22Rv1 (cell line): ENCODE results near the gene ABCF2.

Experiments
- H3K27ac ChIP-seq: fragments of 450-650 bp; 2 replicates; pipeline ENCODE4 v1.5.1; 2017
- ZFX ChIP-seq: fragments of 450-650 bp; IDR thresholded peaks from 2 replicates; pipeline ENCODE4 v1.6.1; 2017; ENCODE audit warnings: antibody characterized with exemption, borderline replicate concordance
- TF ChIP-seq, protein P1 (sequence below): fragments of 450-650 bp; IDR thresholded peaks from 2 replicates; pipeline ENCODE4 v1.5.1; 2017; ENCODE audit warnings: mild to moderate bottlenecking

The ABCF2 gene

GRCh38 chr7:151260471-151260870 lies 33.5 kb upstream of the ABCF2 start:
- no peak overlapping the region for H3K27ac ChIP-seq
- TF ChIP-seq, protein P1, sequence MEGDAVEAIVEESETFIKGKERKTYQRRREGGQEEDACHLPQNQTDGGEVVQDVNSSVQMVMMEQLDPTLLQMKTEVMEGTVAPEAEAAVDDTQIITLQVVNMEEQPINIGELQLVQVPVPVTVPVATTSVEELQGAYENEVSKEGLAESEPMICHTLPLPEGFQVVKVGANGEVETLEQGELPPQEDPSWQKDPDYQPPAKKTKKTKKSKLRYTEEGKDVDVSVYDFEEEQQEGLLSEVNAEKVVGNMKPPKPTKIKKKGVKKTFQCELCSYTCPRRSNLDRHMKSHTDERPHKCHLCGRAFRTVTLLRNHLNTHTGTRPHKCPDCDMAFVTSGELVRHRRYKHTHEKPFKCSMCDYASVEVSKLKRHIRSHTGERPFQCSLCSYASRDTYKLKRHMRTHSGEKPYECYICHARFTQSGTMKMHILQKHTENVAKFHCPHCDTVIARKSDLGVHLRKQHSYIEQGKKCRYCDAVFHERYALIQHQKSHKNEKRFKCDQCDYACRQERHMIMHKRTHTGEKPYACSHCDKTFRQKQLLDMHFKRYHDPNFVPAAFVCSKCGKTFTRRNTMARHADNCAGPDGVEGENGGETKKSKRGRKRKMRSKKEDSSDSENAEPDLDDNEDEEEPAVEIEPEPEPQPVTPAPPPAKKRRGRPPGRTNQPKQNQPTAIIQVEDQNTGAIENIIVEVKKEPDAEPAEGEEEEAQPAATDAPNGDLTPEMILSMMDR = no peak
- TF ChIP-seq ZFX = no peak

DNA sequence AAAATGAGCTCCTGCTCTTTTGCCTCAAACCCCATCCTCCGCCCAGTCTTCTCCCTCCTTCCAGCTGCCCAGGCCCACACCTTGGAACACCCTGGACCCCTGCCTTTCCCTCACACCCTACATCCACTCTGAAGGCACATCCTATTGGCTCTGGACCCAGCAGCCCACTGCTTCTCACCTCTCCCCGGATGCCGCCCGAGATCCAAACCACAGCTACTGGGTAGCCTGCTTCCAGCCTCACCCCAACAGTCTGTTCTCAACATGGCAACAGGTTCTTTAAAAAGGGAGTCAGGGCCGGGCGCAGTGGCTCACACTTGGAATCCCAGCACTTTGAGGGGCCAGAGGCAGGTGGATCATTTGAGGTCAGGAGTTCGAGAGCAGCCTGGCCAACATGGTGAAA lies 31.0 kb upstream of the ABCF2 start:
- no peak overlapping the region for H3K27ac ChIP-seq
- TF ChIP-seq, protein P1 = no peak
- no peak for TF ChIP-seq ZFX

DNA sequence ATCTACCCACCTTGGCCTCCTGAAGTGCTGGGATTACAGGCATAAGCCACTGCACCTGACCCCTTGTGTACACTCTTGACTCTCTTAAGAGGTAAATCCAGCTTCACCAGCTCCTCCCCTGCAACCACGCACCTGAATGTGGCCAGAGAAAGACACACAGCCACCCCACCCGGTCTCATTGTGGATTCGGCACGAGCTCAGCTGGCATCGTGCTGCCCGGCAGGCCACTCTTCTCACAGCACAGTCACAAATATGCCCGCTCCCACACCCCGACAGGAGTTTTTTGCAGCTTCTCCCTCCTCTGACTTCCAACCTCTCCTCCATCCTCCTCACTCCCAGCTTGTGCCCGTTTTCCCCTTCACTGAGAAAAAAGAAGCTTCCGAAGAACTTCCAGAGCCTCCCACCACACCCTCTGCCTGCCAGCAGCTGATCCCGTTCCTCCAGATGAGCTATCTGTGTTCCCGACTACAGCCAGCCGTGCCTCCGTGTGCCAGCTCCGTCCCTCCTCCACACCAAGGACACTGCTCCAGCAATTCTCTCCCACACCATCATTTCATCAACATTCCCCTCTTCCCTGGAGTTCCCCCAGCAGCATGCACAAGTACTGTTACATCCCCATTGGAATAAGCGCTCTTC lies 29.5 kb upstream of the ABCF2 start:
- TF ChIP-seq ZFX = no peak
- TF ChIP-seq, protein P1 = no peak
- H3K27ac ChIP-seq = no peak overlapping the region

DNA sequence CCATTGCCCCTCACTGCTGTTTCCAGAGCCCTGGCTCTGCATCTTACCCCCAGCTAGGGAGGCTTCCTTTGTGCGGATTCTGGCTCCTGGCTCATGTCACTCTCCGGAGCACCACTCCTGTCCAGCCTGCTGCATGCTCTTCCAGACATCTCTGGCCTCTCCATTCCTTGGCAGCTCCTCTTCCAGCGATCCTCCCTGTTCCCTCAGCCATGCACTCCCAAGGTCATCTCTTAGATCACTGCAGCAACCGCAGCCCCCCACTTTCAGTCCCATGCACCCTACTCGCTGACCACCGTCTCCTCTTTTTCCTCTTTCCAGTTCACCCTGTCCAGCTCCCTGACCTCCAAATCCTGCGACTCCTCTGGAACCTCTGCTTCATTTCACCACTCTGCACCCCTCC lies 28.4 kb upstream of the ABCF2 start:
- TF ChIP-seq, protein P1 = no peak
- TF ChIP-seq ZFX = no peak
- no peak overlapping the region for H3K27ac ChIP-seq

GRCh38 chr7:151254851-151255250 lies 27.8 kb upstream of the ABCF2 start:
- TF ChIP-seq ZFX = no peak
- TF ChIP-seq, protein P1 = no peak
- H3K27ac ChIP-seq = no peak overlapping the region

- TF ChIP-seq, protein P1 = no peak
- TF ChIP-seq ZFX = no peak
- H3K27ac ChIP-seq = no peak overlapping the region
Observed at GRCh38 chr7:151254316-151254715, 27.3 kb upstream of the ABCF2 start.

GRCh38 chr7:151252961-151253711 lies 26.1 kb upstream of the ABCF2 start:
- TF ChIP-seq, protein P1 = no peak
- no peak for TF ChIP-seq ZFX
- H3K27ac ChIP-seq = no peak overlapping the region
